Hematopoietic multipotent progenitor cell (in vitro differentiated cells): ENCODE results near the gene UBE2D3. TPM values are rescaled to one million over a fixed set of nuclear protein-coding genes. Genes with fewer than 3 reads are reported as not detected.

Experiments
- DNase-seq, 3 donors: peaks; one replicate each; pipeline ENCODE4 v3.0.0-alpha.2; 2011 to 2015; ENCODE audit warnings: low read depth in 2 of 3, low spot score in 2 of 3
- total RNA-seq: library from RNA; depleted of rRNA; stranded (reverse); fragments of >200 nt; gene quantifications from one replicate; pipeline ENCODE4 v1.2.3, GENCODE V29; 2012

The UBE2D3 gene
- total RNA-seq, 1 donor: 309 TPM

DNA sequence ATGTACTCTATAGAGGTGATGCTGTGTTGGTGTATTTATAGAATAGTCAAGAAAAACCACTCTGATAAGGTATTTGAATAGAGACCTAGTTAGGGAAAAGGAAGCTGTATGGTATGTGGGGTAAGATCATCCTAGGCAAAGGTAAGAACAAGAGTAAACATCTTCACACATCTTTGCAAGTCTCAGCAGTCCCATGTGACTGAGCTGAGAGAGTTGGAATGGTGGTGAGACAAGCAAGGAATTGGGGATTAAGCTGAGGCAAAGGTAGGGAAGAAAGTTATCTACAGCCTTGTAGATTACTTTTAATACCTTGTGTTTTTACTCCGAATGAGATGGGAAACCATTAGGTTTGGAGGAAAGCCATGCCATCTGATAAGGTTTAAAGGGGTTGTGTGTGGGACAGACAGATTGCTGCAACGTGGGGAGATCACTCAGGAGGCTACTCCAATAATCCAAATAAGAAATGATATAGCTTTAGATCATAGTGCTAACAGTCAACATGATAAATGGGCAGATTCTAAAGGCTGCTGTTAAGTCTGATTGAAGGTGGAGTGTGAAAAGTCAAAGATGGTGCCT is 34.9 kb downstream of the UBE2D3 start:
- no peak for DNase-seq

DNA sequence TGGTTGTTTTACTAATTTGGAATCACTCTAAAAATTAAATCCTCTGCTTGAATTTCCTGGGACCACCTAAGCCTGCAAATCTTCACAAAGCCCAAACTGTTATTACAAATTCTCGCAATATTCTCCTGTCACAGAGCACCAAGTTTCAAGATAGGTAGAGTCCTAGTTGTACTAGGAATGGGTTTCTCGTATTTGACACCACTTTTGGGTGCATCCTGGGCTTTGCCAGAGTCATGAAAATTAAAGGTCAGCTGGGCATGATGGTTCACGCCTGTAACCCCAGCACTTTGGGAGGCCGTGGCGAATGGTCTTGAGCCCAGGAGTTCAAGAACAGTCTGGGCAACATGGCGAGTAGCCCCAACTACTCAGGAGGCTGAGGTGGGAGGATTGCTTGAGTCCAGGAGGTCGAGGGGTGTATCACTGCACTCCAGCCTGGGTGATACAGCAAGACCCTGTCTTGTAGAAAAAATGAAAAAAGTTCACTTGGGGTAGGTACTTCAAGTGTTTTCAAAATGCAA is 36.0 kb downstream of the UBE2D3 start:
- DNase-seq: no peak

DNA sequence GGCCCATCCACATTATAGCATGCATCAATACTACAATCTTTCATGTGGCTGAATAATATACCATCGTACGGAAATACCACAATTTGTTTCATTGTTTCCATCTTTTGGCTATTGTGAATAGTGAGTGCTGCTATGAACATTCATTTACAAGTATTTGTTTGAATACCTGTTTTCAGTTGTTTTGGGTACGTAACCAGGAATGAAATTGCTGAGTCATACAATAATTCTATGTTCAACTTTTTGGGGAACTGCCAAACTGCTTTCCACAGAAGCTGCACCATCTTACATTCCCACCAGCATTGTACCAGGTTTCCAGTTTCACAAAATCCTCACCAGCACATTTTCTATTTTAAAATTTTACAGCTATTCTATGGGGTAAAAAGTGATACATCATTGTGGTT is 38.0 kb downstream of the UBE2D3 start:
- peak in 2 of 3 donors; percentile 66 to 83 for DNase-seq

DNA sequence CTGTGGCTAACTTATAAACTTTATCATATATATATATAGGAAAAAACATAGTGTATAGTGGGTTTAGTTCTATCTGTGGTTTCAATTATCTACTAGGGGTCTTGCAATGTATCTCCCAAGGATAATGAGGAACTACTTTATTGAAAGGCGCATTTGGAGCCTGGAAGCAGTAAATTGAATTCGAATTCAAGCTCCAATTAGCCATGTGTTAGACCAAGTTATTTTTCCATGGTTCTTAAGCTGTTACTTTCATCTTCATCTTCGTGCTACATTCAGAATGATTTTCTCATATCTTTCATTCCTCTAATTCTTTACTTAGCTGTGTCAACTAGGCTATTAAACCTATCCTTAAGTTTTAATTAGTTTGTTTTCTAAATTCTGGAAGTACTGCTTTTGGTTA is 39.4 kb downstream of the UBE2D3 start:
- DNase-seq: no peak

DNA sequence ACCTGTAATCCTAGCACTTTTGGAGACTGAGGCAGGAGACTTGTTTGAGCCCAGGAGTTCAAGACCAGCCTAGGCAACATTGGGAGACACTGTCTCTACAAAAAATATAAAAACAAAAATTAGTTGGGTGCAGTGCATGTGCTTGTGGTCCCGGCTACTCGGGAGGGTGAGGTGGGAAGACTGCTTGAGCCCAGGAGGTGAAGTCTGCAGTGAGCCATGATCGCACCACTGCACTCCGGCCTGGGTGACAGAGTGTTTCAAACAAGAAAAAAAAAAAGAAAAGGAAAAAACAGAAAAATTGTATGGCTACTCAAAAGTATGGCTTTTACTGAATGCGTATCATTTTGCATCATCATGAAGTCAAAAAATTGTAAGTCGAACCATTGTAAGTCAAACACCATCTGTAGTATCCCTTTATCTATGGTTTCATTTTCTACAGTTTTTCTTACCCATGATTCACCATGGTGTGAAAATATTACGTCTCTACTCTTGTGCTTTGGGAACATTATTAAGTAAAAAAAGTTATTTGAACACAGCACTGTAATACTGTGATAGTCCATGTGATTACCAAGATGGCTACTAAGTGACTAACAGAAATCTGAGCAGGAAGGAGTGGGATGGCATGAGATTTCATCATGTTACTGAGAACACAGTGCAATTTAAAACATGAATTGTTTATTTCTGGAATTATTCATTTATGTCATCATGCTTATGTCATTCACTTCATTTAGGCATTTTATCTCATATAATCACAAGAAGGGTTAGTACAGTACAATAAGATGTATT is 40.1 kb downstream of the UBE2D3 start:
- DNase-seq: no peak

DNA sequence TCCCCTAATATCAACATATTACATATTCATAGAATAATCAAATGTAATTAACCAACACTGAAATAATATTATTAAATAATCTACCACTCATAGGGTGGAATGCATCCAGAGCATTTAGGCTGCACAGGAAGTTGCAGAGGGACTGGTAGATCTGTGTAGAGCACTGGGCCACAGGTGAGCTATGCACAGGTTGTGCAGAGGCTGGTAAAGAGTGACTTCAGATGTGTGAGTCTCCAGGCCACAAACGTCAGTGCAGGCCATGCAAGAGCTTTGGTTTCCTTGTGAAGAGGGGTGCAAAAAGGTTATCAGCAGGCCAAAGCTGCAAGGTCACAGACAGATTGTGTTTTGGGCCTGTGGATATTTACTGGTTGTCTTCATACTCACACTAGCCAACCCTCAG is 41.1 kb downstream of the UBE2D3 start:
- no peak for DNase-seq

DNA sequence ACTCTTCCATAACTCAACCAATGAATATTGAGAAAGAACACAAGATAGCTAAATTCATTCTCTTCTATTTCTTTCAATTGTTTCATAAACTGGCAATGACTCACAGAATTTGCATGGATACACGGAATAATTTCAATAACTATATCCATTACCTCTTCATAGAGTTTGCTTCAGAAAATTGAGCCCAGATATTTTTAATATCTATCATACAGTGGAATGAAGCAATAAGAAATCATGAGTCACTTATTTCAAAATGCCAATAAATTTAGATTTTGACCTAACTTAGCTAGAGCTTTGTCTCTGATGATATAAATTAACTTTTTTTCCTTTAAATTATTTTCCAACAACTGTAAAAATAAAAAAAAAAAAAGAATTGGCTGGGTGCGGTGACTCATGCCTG is 44.3 kb downstream of the UBE2D3 start:
- no peak for DNase-seq

DNA sequence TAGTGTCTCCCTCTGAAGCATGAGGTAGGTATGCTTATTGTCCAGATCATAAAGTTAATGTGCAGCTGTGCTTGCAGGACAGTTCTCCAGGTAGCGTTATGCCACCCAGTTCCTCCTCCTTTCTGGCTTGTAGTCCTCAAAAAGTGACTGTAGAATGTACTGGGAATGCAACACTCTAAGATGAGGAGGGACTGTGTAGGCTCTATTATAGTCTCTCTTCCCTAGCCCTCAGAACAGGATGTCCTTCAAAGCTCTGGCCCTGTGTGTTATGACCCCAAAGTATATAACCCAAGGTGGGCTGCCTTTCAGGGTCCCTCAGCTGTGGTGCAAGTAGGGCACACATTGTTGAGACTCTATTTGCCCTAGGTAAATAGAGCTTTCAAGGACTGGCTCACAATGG is 45.8 kb downstream of the UBE2D3 start:
- no peak for DNase-seq

DNA sequence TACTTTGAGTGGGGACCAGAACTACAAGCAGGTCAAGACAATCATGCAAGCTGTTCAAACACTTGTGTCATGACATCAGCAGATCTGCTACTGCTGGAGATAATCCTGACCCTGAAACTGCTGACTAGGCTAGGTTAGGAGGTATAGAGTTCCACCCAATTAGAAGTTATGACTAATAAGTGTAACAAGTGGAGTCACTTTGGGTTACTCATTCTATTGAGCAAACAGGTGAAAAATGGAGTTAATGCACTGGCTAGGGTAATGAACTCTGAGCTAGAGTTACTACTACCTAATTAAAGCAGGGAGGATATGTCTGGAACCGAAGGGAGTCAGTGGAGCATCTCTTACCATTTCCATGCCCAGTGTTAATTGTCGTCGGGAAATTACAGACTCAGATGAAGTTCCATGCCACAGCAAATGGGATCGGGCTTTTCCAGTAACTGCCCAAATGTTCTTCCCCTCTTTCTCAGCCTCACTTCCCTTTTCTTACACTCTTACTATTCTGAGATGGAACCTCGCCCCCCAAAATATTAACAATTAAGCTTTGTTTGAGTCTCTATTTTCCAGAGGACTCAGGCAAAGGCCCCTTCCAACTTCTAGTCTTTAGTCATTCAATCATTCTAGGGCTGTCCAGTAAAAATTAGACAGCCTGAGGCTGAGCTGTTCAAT is 46.7 kb downstream of the UBE2D3 start:
- DNase-seq: peak in 1 of 3 donors; percentile 31

DNA sequence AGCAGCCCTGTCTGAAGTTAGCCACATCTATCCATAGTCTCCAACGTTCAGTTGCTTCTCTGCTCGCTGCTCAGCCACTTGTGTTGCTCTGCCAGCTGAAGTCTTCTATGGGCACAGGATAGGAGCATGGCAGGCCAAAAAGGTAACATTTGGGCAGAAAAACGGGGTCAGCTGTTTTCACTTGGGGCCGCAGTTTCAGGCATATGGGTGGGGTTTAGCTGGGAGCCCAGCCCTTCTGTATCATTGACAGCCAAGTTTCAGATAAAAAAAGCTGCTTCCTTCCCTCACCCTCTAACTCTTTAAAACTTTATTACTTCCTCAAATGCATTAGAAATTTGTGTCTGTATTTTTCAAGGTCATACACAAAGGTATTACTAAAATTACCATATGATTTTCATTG is 48.1 kb downstream of the UBE2D3 start:
- peak in 1 of 3 donors; percentile 27 for DNase-seq

DNA sequence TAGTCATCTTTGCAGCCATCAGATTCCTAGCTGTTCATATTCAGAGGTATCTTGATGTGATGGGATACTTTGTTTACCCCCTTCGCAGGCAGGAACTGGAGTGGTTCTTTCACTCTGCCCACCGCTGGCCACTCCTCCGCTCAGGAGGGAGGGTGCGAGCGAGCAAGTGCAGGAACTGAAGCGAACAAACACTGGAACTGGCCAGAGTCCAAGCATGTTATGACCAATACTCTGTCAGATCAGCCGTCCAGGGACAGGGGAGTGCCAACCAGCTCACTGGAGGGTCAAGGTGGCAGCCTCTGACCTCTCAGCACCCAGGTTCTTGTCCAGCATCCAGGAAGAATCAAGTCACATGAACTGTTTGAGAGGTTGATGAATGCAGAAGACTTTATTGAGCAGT is 48.6 kb downstream of the UBE2D3 start:
- DNase-seq: no peak

DNA sequence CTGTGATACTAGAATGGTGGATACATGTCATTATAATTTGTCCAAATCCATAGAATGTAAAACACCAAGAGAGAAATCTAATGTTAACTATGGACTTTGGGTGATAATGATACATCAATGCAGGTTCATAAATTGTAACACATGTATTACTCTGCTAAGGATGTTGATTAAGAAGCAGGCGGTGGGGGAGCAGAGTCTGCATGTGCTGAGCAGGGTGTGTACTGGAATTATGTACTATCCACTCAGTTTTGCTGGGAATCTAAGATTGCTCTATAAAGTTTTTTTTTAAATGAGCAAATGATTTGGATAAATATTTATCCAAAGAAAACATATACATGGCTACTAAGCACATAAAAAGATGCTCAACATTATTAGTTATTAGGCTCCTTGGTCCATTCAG is 51.5 kb downstream of the UBE2D3 start:
- DNase-seq: no peak

DNA sequence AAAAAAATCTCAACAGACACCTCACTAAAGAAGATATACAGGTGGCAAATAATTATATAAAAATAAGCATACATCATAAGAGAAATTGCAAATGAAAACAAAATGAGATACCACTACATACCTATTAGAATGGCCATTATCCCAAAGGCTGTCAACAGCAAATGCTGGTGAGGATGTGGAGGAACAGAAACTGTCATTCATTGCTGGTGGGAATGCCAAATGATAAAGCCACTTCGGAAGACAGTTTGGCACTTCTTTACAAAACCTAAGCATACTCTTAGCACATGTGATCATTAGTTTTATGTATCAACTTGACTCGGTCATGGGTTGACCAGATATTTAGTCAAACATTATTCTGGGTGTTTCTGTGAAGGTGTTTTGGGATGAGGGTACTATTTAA is 53.1 kb downstream of the UBE2D3 start:
- DNase-seq: no peak

DNA sequence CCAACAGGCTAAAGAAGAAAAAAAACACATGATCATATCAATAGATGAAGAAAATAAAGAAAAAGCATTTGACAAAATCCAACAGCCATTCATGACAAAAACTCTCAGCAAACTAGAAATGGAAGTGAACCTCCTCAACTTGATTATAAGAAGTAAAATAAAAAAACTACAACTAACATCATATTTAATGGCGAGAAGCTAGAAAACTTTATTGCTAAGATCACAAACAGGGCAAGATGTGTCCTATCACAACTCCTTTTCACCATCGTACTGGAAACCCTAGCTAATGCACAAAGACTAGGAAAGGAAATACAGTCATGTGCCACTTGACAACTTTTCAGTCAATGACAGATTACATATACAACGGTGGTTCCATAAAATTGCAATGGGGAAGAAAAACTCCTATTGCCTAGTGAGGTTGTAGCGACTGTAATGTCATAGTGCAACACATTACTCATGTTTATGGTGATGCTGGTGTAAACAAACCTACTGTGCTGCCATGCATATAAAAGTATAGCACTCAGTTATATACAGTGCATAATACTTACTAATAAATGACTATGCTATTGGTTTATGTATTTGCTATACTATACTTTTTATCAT is 54.5 kb downstream of the UBE2D3 start:
- no peak for DNase-seq

DNA sequence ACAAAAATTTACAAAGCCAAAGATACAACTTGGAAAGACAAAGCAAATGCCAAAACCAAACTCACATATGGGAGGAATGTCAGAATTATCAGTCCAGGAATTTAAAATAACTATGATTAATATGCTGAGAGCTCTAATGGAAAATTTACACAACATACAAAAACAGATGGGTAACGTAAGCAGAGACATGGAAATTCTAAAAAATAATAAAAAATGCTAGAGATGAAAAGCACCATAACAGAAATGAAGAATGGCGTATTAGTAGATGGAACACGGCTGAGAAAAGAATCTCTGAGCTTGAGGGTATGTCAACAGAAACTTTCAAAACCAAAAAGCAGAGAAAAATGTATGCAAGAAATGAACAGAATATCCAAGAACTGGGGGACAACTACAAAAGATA is 62.5 kb downstream of the UBE2D3 start:
- no peak for DNase-seq

DNA sequence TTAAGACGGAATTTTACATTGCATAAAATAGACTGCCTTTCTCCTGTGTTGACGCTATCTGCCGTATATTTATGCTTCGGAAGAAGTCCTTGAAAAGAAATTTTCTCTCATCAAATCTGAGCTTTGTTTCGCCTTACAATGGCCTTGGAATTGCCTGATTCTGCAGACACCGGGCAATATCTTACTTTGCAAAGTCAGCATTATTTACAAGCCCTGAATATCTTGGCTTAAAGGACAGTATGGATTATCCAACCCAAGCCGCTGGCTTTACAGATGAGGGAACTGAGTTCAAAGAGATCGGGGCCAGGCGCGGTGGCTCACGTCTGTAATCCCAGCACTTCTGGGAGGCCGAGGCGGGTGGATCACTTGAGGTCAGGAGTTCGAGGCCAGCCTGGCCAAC is 65.4 kb downstream of the UBE2D3 start:
- DNase-seq: no peak

DNA sequence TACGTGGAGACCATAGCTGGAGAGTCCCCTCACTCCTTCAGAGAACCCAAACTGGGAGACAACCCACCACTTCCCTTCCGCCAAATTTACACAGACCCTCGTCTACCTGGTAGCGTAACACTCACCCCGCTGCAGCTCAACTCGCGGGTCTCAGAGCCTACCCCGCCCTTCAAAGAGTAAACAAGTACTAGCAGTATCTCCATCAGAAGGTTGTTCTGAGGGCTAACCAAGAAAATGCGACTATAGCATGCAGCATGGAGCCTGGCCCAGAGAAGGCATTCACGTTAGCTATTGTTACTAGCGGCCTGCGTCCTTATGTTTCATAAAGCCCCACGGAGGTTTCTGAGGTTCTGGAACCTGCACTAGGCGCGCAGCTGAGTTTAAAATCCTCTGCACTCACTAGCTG is 66.1 kb downstream of the UBE2D3 start:
- DNase-seq: no peak

DNA sequence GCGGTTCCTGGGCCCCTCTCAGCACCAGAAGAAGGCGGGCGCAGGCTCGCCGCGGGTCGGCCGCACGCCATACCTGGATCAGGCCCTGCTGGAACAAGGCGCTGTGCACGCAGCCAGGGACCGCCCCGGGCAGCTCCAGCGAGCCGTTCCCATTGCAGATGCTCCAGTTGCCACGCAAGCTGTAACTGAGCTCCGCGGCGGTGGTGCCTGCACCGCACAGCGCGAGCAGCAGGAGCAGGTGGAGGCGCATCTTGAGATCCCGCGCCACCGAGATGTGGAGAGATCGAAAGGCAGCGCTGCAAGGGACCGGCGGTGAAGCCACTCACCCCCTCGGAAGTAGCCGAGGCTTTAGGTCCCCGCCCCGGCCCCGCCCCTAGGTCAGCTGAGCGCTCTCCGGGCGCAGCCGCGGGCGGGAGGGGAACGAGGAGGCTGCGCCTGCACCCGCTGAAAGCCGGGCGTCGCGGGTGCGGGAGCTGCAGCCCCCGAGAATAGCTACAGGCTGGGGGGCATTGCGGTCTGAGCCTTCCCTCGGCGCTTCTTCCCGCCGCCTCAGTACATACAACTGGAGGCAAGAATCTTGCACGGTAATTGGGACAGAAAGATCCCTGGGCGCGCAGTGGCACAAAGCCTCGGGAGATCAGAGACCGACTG is 66.6 kb downstream of the UBE2D3 start, which contains the start of gene MANBA:
MANBA (minus strand) TSS at position 324 of the 651 bp plus-strand sequence; CDS start at position 250, 74 bp downstream.
- peak; percentile 60 to 91 (median 87) for DNase-seq

DNA sequence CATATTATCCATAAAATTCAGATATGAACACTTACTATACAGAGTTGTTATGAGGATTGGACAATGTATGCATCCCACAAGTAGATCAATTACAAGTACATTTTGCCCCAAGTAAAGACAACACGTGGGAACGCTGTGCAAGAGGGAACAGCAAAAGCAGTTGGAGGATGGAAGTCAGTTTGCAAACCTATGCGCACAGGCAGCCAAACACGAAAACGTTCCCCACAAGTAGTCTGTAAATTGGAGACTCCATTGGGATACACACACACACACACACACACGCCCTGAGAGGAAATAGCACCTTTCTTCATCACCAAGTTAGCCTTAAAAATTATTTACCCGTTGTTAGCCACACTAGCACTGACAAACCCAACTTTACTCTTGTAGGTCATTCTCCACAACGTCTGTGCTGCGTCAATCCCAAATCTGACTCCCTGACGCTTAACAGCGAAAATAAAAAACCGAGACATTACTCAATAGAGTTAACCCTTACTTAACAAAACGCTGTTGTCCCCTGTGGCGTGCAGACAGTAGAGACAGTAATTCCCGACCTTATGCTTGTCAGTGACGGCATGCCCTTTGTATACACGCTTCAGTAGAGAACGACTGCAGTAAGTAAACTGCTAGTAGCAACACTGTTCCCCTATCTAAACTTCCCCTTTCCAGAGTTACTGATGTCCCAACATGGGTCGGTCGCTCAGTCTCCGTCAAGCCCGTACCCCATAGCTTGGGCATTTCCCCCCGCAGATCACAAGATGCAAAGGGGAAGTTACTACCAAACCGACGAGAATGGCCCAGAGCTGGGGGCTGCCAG is 67.3 kb downstream of the UBE2D3 start:
- DNase-seq: peak; percentile 5 to 98 (median 95)
